Kidney capillary endothelial cell (primary cell): Measurements from ENCODE around the gene PHF24.

Experiments used
- DNase-seq: peaks from one replicate; pipeline ENCODE4 v3.0.0-alpha.2; 2018; ENCODE audit warnings: low spot score

PHF24 gene

DNA sequence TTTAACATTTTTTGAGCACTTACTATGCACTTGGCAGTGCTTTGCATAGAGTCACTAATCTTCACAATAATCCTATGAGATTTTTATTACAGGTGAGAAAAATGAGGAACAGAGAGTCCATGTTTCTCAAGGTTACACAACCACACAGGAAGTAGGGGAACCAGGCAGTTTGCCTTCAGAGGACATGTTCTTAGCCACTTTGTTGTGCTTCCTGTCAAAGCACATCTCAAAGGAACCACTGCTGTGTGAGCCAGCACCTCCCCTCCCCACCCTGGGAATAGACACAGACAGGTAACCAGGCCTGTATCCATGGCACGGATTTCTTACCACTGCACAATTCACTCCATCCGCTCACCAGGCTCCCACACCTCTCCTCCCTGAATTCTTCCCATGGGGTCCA, 25.1 kb downstream of the PHF24 start:
- no peak for DNase-seq

DNA sequence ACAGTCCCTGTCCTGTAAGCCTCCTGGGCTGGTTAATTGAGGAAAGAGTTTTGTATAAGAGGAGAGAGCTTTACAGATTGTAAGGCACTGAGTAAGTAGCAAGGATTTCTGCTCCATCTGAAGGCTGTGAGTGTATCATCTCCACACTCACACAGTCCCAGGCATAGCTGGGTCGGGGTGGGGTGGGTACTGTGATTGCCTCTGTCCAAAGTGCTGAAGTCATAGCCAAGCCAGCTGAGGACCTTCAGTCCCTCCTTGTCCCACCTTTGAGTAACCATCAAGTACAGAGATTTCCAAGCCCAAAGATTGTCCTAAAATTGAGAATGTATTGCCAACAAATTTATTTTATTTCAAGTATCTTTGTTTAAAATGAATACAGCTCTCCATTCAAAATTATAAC, 26.0 kb downstream of the PHF24 start:
- DNase-seq = no peak

DNA sequence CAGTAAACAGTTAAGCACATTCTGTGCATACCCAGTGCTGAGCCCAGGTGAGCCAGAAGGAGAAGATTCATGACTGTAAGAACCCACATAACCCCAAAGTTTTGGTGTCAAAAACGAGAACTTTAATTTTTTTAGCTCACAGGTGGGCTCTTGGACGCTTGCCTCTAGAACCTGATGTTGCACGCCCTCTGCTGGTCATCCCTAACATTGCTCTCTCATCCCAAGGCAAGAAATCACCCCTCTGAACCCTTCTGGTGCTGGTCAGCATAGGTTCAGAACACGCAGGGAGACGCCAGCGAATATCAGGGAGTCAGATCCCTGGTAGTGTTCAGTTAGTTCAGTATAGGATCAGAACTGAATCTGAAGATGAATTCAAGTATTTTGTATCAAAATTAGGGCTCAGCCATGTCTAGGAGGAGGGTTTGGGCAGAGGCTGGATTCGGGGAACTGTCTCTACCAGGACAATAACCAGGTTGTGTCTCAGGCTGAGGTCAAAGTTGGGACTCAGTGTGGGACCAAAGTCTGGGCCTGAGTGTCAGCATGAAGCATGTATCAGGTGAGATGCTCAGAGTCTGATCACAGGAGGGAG, 27.3 kb downstream of the PHF24 start:
- no peak for DNase-seq

DNA sequence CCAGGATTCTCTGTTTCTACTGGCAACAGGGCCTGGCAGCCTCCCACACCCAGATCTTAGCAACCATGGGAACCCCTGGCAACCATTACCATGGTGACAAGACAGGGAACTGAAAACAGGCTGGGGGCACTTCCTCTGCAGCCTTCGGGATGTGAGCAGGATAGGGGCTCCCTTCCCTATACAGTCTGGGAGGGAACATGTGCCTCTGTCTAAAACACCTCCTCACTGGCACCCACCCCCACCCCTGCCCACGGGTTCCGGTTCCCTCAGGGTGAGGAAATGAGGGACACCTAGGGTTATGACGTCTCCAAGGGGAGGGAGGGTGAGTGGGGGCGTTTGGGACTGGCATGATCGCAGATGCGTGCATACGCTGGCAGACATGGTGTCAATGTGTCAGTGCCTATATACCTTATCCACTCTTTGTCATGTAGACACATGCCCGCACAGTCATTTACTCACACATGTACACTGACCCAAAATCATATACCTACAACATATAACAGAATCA, 28.5 kb downstream of the PHF24 start:
- DNase-seq = no peak

DNA sequence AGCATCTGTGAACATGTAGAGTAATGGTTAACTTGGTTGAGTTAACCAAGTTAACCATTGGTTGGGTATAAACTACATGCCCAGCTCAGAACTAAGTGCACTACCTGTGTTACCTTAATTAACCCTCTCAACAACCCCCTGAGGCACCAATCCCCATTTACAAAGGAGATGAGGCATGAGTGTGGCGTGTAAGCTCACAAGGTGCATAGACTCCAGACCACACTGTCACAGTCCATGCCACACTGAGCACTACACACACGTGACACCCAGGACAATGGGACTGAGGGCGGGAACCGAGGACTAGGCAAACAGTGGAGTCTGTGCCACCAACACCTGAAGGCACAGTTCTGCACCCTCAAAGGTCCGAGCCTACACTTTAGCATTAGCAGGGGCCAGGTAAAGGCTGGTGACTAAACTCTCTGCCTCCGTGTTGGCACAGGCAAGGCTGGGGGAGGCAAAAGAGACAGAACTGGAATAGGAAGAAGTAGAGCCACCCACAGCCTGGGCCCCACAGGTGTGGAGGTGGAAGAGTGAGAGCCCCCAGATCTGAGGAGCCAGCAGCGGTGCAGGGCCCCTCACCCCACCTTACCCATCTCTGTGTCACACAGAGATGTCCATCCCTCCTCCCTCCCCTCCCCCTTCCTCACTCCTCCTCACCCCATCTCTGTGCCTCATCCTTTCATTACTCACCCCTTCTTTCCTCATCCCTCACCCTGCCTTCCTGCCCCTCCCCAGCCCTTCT, 29.2 kb downstream of the PHF24 start:
- no peak for DNase-seq

DNA sequence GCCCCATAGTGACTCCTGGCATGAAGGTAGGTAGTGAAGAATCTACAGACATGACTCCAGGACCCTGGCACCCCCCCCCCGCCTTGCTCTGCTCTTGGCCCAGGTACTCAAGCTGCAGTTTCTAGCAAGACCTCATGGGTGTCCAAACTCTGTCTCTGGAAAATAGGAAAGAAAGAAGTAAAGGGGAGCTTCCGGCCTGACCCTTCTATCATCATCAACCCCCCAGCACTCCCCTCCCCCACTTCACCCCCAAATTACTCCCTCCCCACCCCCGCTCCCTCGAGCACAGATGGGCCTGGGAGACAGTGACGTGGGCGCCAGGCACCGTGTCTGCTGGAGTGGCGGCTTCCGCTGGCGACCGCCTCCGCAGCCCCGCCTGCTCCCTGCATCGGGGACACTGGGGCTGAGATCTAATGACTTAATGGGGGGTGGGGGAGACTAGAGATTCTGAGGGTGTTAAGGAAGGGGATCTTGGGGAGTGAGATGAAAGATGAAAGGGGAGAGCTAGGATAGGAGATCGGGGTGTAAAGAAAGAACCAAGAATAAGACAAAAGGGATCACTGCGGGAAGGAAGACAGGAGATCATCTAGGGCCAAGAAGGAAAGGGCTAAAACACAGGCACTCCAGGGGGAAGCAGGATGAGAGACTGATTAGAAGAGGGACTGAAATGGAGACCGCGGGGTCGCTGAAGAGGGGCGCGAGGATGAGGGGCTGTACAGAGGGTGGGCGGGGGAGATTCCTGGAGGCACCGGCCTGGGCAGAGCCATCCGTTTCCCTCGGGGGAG, 30.3 kb downstream of the PHF24 start:
- no peak for DNase-seq

DNA sequence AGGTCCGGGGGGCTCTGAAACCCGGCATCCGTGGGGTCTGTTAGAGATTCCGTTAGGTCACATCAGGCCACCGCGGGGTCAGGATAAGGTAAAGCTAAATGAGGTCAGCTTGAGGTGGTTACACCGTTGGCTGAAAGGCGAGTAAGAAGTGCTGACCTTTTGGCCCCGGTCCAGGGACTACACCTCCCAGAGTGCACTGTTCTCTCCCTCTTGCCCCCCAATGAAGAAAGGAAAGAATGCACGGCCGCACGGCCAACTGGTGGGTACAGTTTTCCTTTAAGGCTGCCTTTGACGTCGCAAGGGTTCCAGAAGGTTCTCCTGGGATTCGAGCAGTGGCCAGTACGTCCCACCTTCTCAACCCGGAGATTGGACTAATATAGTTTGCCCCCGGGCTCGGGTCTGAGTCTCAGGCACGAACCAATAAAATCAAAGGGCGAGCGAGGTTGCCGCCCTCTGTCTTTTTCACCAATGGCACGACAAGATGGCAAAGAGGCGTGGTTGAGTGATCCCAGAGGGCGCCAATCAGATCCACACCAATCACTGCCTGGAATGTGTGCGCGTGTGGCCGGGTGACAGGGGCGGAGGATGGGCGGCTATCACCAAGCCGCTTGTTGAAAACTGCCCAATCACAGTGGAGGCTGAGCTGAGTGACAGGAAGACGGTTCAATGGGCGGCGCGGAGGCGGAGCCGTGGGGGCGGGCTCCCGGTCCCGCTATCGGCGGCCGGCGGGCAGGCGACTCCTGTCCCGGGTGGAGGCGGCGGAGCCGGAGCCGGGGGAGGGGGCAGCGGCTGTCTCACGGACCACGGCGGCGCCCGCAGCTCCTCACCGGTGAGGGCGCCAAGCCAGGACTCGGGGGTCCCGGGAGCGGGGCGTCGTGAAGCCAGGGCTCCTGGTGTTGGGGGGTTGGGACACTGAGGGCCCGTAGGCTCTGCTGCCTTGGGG, 31.2 kb downstream of the PHF24 start, which contains the start of gene DNAJB5:
Gene DNAJB5 (plus strand): TSS at position 743 of the 943 bp plus-strand sequence. CDS start 886 bp downstream, outside the sequence.
- DNase-seq = peak; percentile 99

DNA sequence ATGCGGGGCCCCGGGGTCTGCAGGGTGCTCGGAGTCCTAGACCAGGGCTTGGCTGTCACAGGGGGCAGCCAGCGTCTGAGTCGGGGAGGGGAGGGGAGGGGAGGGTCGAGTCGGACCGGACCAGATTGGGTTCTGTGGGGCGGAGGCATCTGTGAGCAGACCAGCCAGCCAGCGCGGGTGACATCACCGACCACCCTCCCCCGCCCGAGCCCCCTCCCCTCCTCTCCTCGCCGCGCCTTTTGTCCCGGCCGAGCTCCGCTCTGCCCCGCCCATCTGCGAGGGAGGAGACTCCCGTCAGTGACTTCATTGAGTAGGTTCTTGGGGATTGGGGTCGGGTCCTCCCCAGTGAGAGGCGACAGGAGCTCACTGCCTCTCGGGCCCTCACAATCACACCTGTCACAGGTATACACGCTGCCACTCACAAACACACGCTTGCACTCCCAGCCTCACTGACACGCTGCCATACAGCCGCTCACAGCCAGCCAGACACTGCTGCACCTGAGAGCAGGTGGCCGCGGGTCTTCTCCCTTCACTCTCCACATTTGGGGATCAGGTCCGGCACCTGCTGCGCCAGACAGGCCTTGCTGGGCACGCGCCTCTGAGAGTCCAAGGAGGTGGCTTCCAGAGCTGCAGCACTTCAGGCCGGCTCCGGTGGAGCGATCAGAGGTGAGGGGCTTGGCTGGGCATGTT, 32.0 kb downstream of the PHF24 start:
- no peak for DNase-seq

DNA sequence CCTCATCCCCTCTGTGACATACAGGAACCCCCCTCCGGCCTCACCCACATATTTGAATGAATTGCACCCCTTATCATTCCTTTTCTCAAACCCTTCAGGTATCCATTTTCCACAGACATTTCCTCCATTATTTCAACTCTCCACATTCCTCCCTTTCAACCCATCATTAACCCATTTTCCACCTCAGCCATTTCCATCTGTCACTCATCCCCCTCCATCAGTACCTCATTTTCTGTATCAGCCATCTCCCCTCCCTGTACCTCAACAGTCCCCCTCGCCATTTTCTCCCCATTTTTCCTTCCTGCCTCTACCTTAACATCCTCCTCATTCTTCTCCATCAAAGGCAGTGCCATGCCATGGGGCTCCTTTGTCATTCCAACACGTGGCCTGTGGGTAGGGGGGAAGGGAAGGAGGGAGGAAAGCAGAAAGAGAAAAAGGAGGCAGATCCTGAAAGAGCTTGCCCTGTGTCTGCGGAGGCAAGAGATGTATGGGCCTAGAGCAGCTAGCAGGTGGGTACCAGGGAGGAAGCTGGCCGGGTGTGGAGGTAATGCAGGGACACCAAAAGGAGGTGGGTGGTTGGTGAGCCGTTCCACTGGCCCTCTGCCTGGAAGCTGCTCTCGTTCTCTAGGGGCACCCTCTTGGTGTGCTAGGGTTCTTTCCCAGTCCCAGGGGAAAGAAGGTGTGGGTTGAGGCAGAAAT, 33.0 kb downstream of the PHF24 start:
- no peak for DNase-seq

DNA sequence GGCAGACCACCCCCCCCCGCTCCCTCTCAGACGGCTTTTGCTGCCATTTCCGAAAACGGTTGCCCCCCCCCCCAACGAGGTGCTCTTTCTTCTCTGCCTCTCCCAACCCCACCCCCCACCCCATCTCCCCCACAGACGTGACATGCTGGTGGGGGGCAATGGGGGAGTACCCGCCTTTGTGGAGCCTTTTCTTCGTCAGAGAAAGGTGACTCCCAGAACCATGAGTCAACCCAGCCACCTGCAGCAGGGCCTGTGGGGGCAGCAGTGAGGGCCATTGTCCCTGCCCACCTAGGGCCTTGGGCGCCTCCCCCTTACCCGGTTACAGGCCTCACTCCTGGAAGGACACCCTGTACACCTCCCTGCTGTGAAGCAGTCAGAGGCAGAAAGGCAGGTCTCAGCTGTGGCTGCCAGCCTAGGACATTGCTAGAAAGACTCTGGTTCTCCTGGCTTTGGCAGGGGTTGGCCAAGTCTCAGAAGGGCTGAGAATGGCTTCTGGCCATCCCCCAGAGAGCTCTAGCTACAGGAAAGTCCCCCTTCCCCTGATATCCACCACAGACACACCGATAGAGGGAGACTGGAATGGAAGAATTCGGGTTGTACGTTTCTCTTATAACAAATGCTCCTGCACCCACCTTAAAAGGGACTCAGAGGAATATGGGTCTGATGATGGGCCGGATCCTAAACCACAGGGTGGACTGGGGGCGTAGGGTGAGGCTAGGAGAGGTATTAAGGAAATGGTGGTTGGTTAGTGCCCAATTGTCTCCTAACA, 33.7 kb downstream of the PHF24 start:
- DNase-seq = no peak

DNA sequence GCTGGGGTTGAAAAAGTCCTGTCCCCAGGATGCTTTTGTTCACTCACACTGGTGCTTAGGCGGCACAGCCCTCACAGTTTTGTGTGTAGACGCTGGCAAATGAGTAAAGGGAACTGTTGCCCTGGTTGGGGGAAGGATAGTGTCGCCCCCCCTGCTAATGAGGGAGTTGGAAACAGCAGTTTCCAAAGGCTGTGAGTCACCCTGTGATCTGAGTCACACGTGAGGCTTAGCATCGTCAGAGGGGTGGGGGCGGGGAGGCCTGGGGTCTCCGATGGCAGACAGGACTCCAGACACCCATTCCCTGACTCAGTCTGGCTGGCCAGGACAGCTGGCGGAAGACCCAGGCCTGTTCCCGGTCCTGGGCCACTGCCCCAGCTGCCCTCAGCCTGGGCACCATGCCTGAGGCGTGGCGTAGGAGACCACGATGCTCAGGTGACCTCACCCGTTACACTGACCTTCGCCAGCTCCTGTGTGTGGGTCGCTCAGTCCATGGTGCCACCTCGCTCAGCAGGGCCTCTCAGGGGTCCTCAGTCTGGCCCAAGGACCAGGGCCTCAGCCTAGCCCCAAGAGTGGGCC, 34.4 kb downstream of the PHF24 start:
- peak; percentile 85 for DNase-seq

DNA sequence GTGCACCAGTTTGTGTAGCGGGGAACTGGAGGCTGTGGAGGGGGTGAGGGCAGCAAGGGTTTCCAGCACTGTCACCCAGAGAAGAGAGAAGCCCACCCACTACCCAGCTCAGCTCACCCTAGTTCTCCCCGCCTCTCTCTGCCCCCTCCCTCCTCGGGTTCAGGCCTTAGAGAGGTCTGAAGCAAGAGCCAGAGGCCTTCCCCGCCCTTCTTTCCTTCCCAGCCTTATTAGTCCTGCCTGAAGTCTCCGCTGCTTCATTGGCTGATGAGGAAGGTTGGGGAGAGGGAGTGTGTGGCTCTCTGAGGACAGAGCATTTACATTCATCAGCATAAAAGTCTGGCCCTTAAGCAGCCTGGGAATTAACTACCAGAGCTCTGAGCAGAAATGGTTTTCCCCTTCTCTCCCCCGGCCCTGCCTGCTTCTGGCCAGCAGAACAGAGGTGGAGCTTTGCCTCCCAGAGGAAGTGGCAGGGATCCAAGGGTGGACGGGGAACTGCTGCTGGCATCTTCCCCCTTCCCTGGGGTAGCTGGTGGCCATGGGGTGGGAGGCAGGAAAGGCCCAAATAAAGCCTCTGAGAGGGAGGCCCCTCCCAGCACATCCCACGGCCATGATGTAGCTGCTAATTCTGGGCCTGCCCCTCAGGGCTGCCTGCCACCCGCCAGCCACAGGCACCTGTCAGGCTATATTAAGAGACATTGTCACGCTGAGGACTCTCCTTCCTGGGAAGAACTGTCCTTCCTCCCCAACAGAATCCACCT, 35.6 kb downstream of the PHF24 start:
- no peak for DNase-seq

DNA sequence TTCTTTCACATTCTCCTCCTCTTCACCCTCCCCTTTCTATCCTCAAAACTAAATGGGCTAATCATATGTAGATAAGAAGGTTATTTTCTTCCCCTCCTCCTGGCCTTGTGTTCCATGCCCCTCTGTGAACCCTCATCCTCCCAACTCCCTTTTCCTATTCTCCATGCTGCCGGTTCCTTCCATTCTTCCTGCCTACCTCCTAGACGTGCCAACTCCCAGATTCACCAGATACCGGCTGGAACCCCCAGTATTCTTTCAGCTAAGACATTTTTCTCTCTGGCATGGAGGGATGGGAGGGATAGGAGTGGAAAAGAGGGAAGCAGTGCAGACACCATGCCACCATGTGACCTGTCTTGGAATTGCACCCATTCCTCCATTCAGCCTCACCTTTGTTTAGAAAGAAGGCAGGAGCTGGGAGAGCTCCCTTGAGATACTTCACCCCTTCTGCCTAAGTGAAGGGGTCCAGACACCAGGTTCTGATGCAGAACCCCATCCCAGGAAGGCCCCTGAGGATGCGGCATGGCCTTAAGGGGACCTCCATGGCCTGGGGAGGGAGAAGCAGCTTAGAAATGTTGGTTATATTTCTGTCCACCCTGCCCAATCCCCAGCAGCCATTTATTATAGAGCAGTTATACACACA, 36.3 kb downstream of the PHF24 start:
- no peak for DNase-seq

DNA sequence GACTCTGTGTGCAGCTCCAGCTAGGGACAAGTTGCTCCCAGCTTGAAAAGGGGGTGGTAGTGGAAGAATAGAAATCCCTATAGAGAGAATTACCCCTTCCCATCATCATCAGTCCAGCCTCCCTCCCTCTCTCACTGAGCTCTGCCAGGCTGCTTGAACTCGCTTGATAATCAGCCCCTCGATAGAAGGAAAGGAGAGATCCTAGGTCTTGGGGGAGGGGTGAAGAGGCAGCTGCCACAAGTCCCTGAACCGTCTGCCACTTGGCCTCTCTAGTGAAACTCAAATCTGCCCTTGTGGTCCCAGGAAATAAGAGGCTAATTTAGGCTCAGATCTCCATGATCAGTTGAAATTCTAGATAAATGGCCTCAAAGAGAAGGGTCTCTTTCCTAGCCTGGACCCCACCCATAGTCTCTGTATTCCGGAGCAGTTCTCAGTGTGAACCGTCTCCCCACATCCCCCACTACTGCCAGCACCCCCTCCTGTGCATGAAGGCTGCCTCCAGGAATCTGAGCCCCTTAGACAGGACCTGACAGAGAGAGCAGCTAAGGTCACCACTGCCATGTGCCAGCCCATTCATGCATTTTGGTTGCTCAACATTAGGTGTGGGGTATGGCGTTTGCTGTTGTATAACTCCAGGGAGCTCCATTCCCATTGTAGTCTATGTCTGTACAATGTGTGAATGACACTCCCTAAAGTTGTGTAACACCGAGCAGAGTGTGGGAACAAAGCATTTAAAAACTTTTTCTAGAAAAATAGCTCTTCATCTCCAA, 37.0 kb downstream of the PHF24 start:
- no peak for DNase-seq

DNA sequence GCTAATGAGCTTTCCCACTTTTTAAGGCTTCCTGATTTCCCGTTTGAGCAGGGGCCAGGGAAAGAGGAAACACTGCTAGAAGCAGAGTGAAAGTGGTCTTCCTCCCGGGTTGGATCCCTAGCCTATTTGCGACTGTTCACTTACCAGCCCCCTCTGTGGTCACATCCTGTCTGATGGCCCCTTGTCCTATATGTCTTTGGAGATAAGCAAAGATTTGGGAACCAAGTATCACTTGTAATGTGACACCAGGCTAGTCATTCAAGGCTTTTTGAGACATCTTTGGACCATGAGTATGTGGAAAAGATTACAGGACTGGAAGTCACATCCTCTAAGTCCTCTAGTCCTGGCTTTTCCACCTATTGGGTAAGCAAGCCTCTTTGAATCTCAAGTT, 37.6 kb downstream of the PHF24 start:
- no peak for DNase-seq

DNA sequence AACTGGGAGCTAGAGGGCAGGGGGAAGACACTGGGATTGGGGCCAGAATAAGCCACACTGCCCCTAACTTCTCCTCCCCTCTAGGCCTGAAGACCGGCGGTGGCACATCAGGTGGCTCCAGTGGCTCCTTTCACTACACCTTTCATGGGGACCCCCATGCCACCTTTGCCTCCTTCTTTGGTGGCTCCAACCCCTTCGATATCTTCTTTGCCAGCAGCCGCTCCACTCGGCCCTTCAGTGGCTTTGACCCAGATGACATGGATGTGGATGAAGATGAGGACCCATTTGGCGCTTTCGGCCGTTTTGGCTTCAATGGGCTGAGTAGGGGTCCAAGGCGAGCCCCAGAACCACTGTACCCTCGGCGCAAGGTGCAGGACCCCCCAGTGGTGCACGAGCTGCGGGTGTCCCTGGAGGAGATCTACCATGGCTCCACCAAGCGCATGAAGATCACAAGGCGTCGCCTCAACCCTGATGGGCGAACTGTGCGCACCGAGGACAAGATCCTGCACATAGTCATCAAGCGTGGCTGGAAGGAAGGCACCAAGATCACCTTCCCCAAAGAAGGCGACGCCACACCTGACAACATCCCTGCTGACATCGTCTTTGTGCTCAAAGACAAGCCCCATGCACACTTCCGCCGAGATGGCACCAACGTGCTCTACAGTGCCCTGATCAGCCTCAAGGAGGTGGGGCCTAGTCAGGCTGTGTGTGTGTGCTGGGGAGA, 38.3 kb downstream of the PHF24 start:
- no peak for DNase-seq

DNA sequence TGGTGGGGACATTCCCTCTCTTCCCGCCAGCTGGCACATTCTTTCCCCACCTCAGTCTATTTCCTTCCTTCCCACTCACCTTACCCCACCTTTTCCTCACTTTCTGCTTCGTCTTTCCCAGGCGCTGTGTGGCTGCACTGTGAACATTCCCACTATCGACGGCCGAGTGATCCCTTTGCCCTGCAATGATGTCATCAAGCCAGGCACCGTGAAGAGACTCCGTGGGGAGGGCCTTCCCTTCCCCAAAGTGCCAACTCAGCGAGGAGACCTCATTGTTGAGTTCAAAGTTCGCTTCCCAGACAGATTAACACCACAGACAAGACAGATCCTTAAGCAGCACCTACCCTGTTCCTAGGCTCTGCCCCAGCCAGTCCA, 38.8 kb downstream of the PHF24 start:
- no peak for DNase-seq
